Measurements from ENCODE around the gene MSRB3.

GRCh38 chr12:65232476-65233077 is 45.9 kb upstream of the MSRB3 start:
- TF ChIP-seq, protein P1, sequence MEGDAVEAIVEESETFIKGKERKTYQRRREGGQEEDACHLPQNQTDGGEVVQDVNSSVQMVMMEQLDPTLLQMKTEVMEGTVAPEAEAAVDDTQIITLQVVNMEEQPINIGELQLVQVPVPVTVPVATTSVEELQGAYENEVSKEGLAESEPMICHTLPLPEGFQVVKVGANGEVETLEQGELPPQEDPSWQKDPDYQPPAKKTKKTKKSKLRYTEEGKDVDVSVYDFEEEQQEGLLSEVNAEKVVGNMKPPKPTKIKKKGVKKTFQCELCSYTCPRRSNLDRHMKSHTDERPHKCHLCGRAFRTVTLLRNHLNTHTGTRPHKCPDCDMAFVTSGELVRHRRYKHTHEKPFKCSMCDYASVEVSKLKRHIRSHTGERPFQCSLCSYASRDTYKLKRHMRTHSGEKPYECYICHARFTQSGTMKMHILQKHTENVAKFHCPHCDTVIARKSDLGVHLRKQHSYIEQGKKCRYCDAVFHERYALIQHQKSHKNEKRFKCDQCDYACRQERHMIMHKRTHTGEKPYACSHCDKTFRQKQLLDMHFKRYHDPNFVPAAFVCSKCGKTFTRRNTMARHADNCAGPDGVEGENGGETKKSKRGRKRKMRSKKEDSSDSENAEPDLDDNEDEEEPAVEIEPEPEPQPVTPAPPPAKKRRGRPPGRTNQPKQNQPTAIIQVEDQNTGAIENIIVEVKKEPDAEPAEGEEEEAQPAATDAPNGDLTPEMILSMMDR (IDR thresholded peaks at IDR 0.05): peak in 4 of 6 experiments; percentile 11 to 59 (median 42)
- no peak for TF ChIP-seq POLR2A (IDR thresholded peaks at IDR 0.05)

Measured in thyroid gland (tissue), 4 donors.